Right lobe of liver (tissue), 6 donors: ENCODE results near the gene SLC2A11. TPM values are rescaled to one million over a fixed set of nuclear protein-coding genes. Genes with fewer than 3 reads are reported as not detected.

ENCODE experiments used
- ATAC-seq, 4 donors: fragments of 200-7000 bp; cut with Tn5 transposase; one replicate each; pipeline ENCODE4 v1.9.1; 2020; ENCODE audit warnings: mild to moderate bottlenecking in 4 of 4, moderate library complexity in 4 of 4
- DNase-seq, 3 donors: peaks; one replicate each; pipeline ENCODE4 v3.0.0-alpha.2; 2020
- H3K27ac ChIP-seq, 3 donors: fragments of 200-600 bp; one replicate each; pipeline ENCODE4 v1.8.0; 2022
- H3K27me3 ChIP-seq, 2 donors: fragments of 200-600 bp; one replicate each; pipeline ENCODE4 v1.8.0; 2022
- H3K36me3 ChIP-seq, 4 donors: fragments of 200-600 bp; sonication (generic) in 1 of 4; one replicate each; pipeline versions ENCODE4 v1.5.1 to v1.8.0; 2017 to 2022; ENCODE audit warnings: control low read depth in 1 of 4
- H3K4me1 ChIP-seq, 4 donors: fragments of 200-600 bp; sonication (generic) in 1 of 4; one replicate each; pipeline versions ENCODE4 v1.5.1 to v1.8.0; 2017 to 2022; ENCODE audit warnings: control low read depth in 1 of 4
- H3K4me3 ChIP-seq, 3 donors: fragments of 200-600 bp; one replicate each; pipeline ENCODE4 v1.8.0; 2022
- H3K9me3 ChIP-seq, 4 donors: fragments of 200-600 bp; sonication (generic) in 1 of 4; one replicate each; pipeline versions ENCODE4 v1.5.1 to v1.8.0; 2017 to 2022; ENCODE audit warnings: control low read depth in 1 of 4
- CTCF ChIP-seq, 4 donors: fragments of 200-600 bp in 3 of 4; fragments of 450-650 bp in 1 of 4; IDR thresholded peaks; one replicate each; pipeline versions ENCODE4 v1.5.1 to v1.8.0; 2016 to 2022; ENCODE audit warnings: antibody characterized with exemption in 4 of 4, mild to moderate bottlenecking in 2 of 4
- POLR2A ChIP-seq: fragments of 450-650 bp; IDR thresholded peaks from one replicate; pipeline ENCODE4 v1.6.1; 2017; ENCODE audit warnings: antibody characterized with exemption, mild to moderate bottlenecking
- WGBS: methylation state at CpG from one replicate; pipeline ENCODE4 v1.1.6; 2018; ENCODE audit warnings: low coverage, low lambda C conversion rate; ENCODE audit not compliant: insufficient coverage; ENCODE audit errors: missing lambda C conversion rate; 5-methylcytosine and 5-hydroxymethylcytosine counted together
- intact Hi-C, 2 donors: fragments of 100-400 bp; cut with DNase I; formaldehyde crosslinking; loops; one replicate each; pipeline versions ENCODE4 v1.11.2 to v1.14.1; 2022
- total RNA-seq, 6 experiments: library from RNA; depleted of rRNA in 2 of 6; stranded (reverse); fragments of >200 nt in 2 of 6; fragmentation: NEBNext Ultra II Directional in 3 of 6; extraction: Animal tissue kit (Norgen Biotek cat#: 25700) in 3 of 6; gene quantifications; one replicate each; pipeline versions ENCODE4 v1.1.0 to v1.2.4, GENCODE V29; 2016 to 2023
- donor health status: DM: no; HTN: yes; CAD: no.
- donor health status: DM: no; HTN: no; CAD: no.
- donor health status: DM: no; HTN: no; CAD: no.
- donor health status: DM: no; HTN: yes; CAD: no.
- donor health status: DM: no; HTN: yes; CAD: no.

Gene SLC2A11
- total RNA-seq, 6 experiments from 2014 or later, result 2.9 to 7.1 (median 5.0) TPM

- intact Hi-C loops, result loop anchor here in 1 of 2 donors (5.0 kb wide), 1 partner anchor 65 kb away; no protein-coding TSS in a partner anchor
- TF ChIP-seq POLR2A, result no peak
- TF ChIP-seq CTCF (IDR thresholded peaks at IDR 0.05), result no peak
- Histone ChIP-seq H3K4me1 (peaks cover 0 to 7% (median 0%) of the 10 kb centered on the region in 4 donors), H3K36me3 (no peaks in the 10 kb centered on the region), H3K27ac (no peak overlapping the region), H3K27me3 (no peaks in the 10 kb centered on the region), H3K4me3 (no peak overlapping the region), H3K9me3 (no peaks in the 10 kb centered on the region)
- DNase-seq (no peak), ATAC-seq (no peak)
- WGBS, result 93% methylated on average over 2 of the region's 4 CpGs
These were observed 15.1 kb upstream of the SLC2A11 start for GRCh38 chr22:23842599-23842998.

- intact Hi-C loops, result loop anchor here (5.0 kb wide), 2 partner anchors 67 to 77 kb away; partner anchors contain the start of gene CHCHD10 (in 1 of the 2)
- Histone ChIP-seq H3K36me3 (no peaks in the 10 kb centered on the region), H3K27me3 (no peaks in the 10 kb centered on the region), H3K4me3 (no peak overlapping the region), H3K27ac (no peak overlapping the region), H3K9me3 (no peaks in the 10 kb centered on the region), H3K4me1 (peaks cover 0 to 3% (median 0%) of the 10 kb centered on the region in 4 donors)
- ATAC-seq (no peak), DNase-seq (no peak)
- 72% methylated on average over 4 of the region's 8 CpGs for WGBS
- TF ChIP-seq CTCF (IDR thresholded peaks at IDR 0.05), result no peak
- no peak for TF ChIP-seq POLR2A
These were observed 12.9 kb upstream of the SLC2A11 start for GRCh38 chr22:23844739-23845202.

GRCh38 chr22:23845265-23846080 lies 12.2 kb upstream of the SLC2A11 start:
- ATAC-seq (no peak), DNase-seq (no peak)
- WGBS, result 58% methylated on average over 2 of the region's 9 CpGs
- H3K4me1 ChIP-seq, result peaks cover 0 to 10% (median 0%) of the 10 kb centered on the region in 4 donors
- no peak overlapping the region for H3K4me3 ChIP-seq
- intact Hi-C loops, result loop anchor here (5.0 kb wide), 2 partner anchors 68 to 78 kb away; partner anchors contain the start of gene CHCHD10 (in 1 of the 2)
- no peaks in the 10 kb centered on the region for H3K36me3 ChIP-seq
- H3K27ac ChIP-seq, result no peak overlapping the region
- no peaks in the 10 kb centered on the region for H3K27me3 ChIP-seq
- TF ChIP-seq POLR2A, result no peak
- no peak for TF ChIP-seq CTCF (IDR thresholded peaks at IDR 0.05)
- H3K9me3 ChIP-seq, result no peaks in the 10 kb centered on the region

DNA sequence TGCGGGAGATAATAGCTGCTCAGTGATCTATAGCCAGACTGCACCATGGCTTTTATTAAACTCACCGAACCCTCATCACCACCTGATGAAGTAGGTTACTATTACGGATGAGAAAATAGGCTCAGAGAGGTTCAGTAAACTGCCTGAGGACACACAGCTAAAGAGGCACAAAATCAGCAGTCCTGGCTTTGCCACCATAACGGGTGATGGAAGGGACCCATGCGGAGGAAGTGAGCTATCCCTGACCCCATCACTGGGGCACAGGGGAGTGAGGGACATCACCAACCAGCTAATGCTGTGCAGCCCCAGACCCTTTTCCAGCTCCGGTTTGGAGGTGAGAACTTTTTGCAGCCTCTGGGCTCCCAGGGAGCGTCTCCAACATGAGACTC lies 11.6 kb upstream of the SLC2A11 start:
- TF ChIP-seq CTCF (IDR thresholded peaks at IDR 0.05), result no peak
- no peak for TF ChIP-seq POLR2A
- intact Hi-C loops, result loop anchor here (5.0 kb wide), 2 partner anchors 69 to 79 kb away; partner anchors contain the start of gene CHCHD10 (in 1 of the 2)
- DNase-seq (no peak), ATAC-seq (no peak)
- Histone ChIP-seq H3K36me3 (no peaks in the 10 kb centered on the region), H3K27ac (no peak overlapping the region), H3K4me1 (peaks cover 0 to 11% (median 0%) of the 10 kb centered on the region in 4 donors), H3K9me3 (no peaks in the 10 kb centered on the region), H3K27me3 (no peaks in the 10 kb centered on the region), H3K4me3 (no peak overlapping the region)
- 79% methylated on average over 2 of the region's 7 CpGs for WGBS
